Esophagus muscularis mucosa (tissue), 4 donors: ENCODE data around the gene GPR171. TPM values are rescaled to one million over a fixed set of nuclear protein-coding genes. Genes with fewer than 3 reads are reported as not detected.
A peak's percentile ranks its signal among the peaks of the same experiment; 100 is the strongest.

Experiments used
- DNase-seq: peaks from one replicate; pipeline ENCODE4 v3.0.0-alpha.2; 2017; ENCODE audit errors: extremely low spot score
- H3K27ac ChIP-seq, 4 donors: fragments of 200-600 bp; sonication (generic); replicated peaks in 1 of 4; 1 replicate in 3 of 4; 2 replicates in 1 of 4; pipeline ENCODE4 v1.5.1; 2016 to 2019; ENCODE audit warnings: mild to moderate bottlenecking in 1 of 4
- H3K27me3 ChIP-seq, 4 donors: fragments of 200-600 bp; sonication (generic); one replicate each; pipeline versions ENCODE4 v1.5.1 to v1.6.0; 2016 to 2019
- H3K36me3 ChIP-seq, 4 donors: fragments of 200-600 bp; sonication (generic); one replicate each; pipeline ENCODE4 v1.5.1; 2016 to 2019
- H3K4me1 ChIP-seq, 4 donors: fragments of 200-600 bp; sonication (generic); one replicate each; pipeline ENCODE4 v1.5.1; 2016 to 2019
- H3K4me3 ChIP-seq, 4 donors: fragments of 200-600 bp; sonication (generic); 1 replicate in 2 of 4; 2 replicates in 2 of 4; pipeline ENCODE4 v1.5.1; 2016 to 2019; ENCODE audit warnings: mild to moderate bottlenecking in 4 of 4, moderate library complexity in 1 of 4
- H3K9me3 ChIP-seq, 4 donors: fragments of 200-600 bp; sonication (generic); 1 replicate in 3 of 4; 2 replicates in 1 of 4; pipeline ENCODE4 v1.5.1; 2016 to 2019
- EP300 ChIP-seq: sonication (generic); formaldehyde crosslinking; IDR thresholded peaks from one replicate; pipeline ENCODE4 v1.6.1; 2017; ENCODE audit warnings: antibody characterized with exemption
- POLR2A ChIP-seq: fragments of 450-650 bp; IDR thresholded peaks from one replicate; pipeline ENCODE4 v1.6.1; 2017; ENCODE audit warnings: antibody characterized with exemption, moderate library complexity, mild to moderate bottlenecking, low read depth
- POLR2AphosphoS5 ChIP-seq, 2 donors: sonication (generic); formaldehyde crosslinking; IDR thresholded peaks; one replicate each; pipeline ENCODE4 v1.6.1; 2017; ENCODE audit warnings: antibody characterized with exemption in 2 of 2
- WGBS: methylation state at CpG from one replicate; pipeline ENCODE4 v1.1.5; 2018; 5-methylcytosine and 5-hydroxymethylcytosine counted together
- intact Hi-C: fragments of 100-400 bp; cut with DNase I; formaldehyde crosslinking; loops from one replicate; pipeline ENCODE4 v1.15.1; 2023
- small RNA-seq, 3 donors: library from RNA; depleted of rRNA; stranded (forward); fragments of <200 nt; gene quantifications; one replicate each; pipeline ENCODE3, GENCODE V24; 2016
- total RNA-seq, 4 donors: library from RNA; depleted of rRNA; stranded (reverse); fragments of >200 nt; gene quantifications; one replicate each; pipeline versions ENCODE4 v1.1.0 to v1.2.1, GENCODE V29; 2016
- TF ChIP-seq, protein P1 (sequence below), 3 experiments: fragments of 200-600 bp in 2 of 3; fragments of 450-650 bp in 1 of 3; sonication (generic) in 2 of 3; IDR thresholded peaks; one replicate each; pipeline ENCODE4 v1.5.1; 2017 to 2019; ENCODE audit warnings: antibody characterized with exemption in 3 of 3, mild to moderate bottlenecking in 2 of 3, moderate library complexity in 1 of 3

GPR171 gene
- total RNA-seq, 4 donors from 2014 or later, result 0.46 to 3.7 (median 1.3) TPM

DNA sequence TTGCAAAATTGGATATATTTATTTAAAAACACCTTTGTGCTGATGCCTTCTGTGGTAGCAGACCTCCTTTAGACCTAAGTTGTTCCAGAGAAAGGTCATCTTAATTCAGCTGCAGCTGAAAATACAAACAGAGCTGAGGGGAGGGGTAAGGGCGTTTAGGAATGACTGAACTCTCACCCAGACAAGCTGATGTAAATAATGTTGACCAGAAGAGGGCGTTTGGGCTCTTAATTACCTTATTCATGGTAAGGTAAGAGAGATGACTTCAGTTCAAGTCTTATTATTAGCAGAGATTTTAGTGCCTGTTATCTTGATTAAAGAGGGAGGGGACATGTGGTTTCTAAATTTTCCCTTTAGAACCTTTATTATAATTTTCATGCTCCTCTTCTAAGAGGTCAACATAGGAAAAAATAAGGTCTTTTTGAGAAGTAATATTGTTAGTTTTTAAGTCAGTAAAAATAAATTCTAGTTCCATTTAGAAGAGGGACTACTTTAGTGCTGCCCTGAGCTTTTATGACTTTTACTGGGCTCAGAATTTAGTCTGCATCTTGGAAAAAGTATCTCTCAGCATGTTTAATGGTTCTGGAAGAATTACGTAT, 46.3 kb downstream of the GPR171 start:
- H3K27ac ChIP-seq, result no peak overlapping the region
- no peak overlapping the region for H3K4me3 ChIP-seq
- intact Hi-C loops, result no loop called here
- H3K4me1 ChIP-seq, result no peaks in the 10 kb centered on the region
- no peak for TF ChIP-seq EP300
- TF ChIP-seq POLR2A, result no peak
- TF ChIP-seq, protein P1, sequence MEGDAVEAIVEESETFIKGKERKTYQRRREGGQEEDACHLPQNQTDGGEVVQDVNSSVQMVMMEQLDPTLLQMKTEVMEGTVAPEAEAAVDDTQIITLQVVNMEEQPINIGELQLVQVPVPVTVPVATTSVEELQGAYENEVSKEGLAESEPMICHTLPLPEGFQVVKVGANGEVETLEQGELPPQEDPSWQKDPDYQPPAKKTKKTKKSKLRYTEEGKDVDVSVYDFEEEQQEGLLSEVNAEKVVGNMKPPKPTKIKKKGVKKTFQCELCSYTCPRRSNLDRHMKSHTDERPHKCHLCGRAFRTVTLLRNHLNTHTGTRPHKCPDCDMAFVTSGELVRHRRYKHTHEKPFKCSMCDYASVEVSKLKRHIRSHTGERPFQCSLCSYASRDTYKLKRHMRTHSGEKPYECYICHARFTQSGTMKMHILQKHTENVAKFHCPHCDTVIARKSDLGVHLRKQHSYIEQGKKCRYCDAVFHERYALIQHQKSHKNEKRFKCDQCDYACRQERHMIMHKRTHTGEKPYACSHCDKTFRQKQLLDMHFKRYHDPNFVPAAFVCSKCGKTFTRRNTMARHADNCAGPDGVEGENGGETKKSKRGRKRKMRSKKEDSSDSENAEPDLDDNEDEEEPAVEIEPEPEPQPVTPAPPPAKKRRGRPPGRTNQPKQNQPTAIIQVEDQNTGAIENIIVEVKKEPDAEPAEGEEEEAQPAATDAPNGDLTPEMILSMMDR (IDR thresholded peaks at IDR 0.05), result peak in 2 of 3 experiments; percentile 25 to 44
- no peak for TF ChIP-seq POLR2AphosphoS5 (IDR thresholded peaks at IDR 0.05)
- no peak for DNase-seq
- H3K36me3 ChIP-seq, result no peaks in the 10 kb centered on the region
- no peaks in the 10 kb centered on the region for H3K9me3 ChIP-seq
- 44% methylated on average over 3 of the region's 3 CpGs for WGBS
- no peaks in the 10 kb centered on the region for H3K27me3 ChIP-seq

DNA sequence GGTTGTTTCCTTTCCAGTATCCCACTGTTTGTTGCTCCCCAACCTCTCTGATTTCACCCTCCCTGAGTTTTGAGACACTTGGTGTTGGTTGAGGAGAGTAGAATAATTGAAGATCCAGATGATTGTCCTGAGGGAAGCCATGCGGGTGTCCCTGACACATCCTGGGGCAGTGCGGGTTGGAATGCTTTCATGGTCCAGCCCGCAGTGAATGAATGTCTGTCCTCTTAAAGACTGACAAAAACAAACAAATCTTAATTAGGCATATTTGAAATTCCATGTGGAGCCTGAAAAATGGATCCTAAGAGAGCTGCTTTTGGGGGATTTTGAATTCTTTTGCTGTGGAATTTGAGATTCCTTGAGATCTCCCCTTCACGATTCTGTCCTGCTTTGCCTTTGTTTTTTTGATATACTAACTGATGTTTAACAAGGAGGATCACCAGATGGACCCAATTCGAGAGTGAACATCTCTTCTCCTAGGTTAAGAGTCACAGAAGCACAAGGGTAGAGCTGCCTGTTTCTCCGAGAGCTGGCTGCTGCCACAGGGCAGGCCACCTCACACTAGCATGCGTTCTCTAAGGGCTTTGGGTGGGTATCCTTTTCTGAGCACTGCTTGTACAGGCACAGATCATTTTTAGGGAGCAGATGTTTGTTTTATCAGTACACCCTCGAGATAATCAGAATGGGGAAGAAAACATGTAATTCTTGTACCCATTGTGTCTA, 47.4 kb downstream of the GPR171 start:
- Histone ChIP-seq H3K36me3 (no peaks in the 10 kb centered on the region), H3K9me3 (no peaks in the 10 kb centered on the region), H3K27ac (no peak overlapping the region), H3K4me1 (no peaks in the 10 kb centered on the region), H3K27me3 (no peaks in the 10 kb centered on the region), H3K4me3 (no peak overlapping the region)
- no peak for TF ChIP-seq POLR2AphosphoS5 (IDR thresholded peaks at IDR 0.05)
- no peak for TF ChIP-seq EP300
- TF ChIP-seq POLR2A, result no peak
- TF ChIP-seq, protein P1 (IDR thresholded peaks at IDR 0.05), result no peak
- WGBS, result 73% methylated on average over 8 of the region's 8 CpGs
- no peak for DNase-seq
- intact Hi-C loops, result no loop called here

DNA sequence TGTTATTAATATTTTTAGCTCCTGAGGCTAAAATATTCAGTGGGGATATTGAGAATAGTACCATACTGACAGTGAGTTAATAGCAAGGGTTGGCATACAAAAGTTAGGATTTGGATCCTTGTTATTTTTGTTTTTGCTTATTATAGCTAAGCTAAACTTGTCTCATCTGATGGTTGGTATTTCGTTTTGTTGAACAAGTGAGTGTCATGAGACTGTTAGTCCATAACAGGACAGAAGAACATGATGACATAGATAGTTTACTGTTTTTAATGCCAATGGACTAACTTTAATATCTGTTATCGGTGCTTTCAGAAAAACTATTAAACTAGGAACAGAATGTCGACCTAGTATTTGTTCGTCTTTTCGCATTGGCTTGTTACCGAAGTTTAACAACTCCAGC, 48.5 kb downstream of the GPR171 start:
- TF ChIP-seq EP300 (no peak), POLR2AphosphoS5 (IDR thresholded peaks at IDR 0.05) (no peak), POLR2A (no peak)
- TF ChIP-seq, protein P1 (IDR thresholded peaks at IDR 0.05), result no peak
- H3K27ac ChIP-seq, result no peak overlapping the region
- H3K4me1 ChIP-seq, result no peaks in the 10 kb centered on the region
- H3K36me3 ChIP-seq, result no peaks in the 10 kb centered on the region
- no peaks in the 10 kb centered on the region for H3K9me3 ChIP-seq
- no peaks in the 10 kb centered on the region for H3K27me3 ChIP-seq
- DNase-seq, result no peak
- 92% methylated on average over 6 of the region's 6 CpGs for WGBS
- H3K4me3 ChIP-seq, result no peak overlapping the region
- intact Hi-C loops, result no loop called here

- Histone ChIP-seq H3K27me3 (no peaks in the 10 kb centered on the region), H3K27ac (no peak overlapping the region), H3K4me1 (no peaks in the 10 kb centered on the region), H3K4me3 (no peak overlapping the region), H3K9me3 (no peaks in the 10 kb centered on the region), H3K36me3 (no peaks in the 10 kb centered on the region)
- no peak for DNase-seq
- TF ChIP-seq EP300, result no peak
- WGBS, result 94% methylated on average over 4 of the region's 4 CpGs
- intact Hi-C loops, result no loop called here
These were observed 50.4 kb downstream of the GPR171 start for GRCh38 chr3:151152455-151153079.

Small RNA genes lying within 50 kb of the gene (small RNA-seq; reads per million reads assigned to genes)
- gene RNA5SP145, result 3.4 to 6.9 (median 5.7) reads per million in 3 donors

Other genes starting within 250 kb of the GPR171 start
- gene CLRN1, start 230.5 kb downstream of the GPR171 start, total RNA-seq, result not detected
- gene MED12L, start 117.6 kb downstream of the GPR171 start, total RNA-seq, result under 1 TPM; 0.19 to 0.83 (median 0.41) TPM
- gene P2RY14, start 75.3 kb upstream of the GPR171 start, total RNA-seq, result 10 to 100 TPM in 3 of 4 donors, 1 to 10 TPM in 1; 3.0 to 14.2 (median 12.4) TPM
- gene GPR87, start 113.6 kb upstream of the GPR171 start, total RNA-seq, result not detected
- gene P2RY13, start 126.3 kb upstream of the GPR171 start, total RNA-seq, result 1 to 10 TPM in 3 of 4 donors, under 1 TPM in 1; 0.80 to 2.0 (median 1.4) TPM
- 1 to 10 TPM; 1.5 to 4.6 (median 2.8) TPM for gene P2RY12, start 181.5 kb upstream of the GPR171 start, total RNA-seq